Keratinocyte (primary cell): Measurements from ENCODE around the gene IRF4. TPM values are rescaled to one million over a fixed set of nuclear protein-coding genes. Genes with fewer than 3 reads are reported as not detected.

Source experiments
- DNase-seq: peaks from one replicate; pipeline ENCODE4 v3.0.0-alpha.2; 2011; ENCODE audit warnings: low read depth, missing footprints, low spot score
- FAIRE-seq: peaks from 2 replicates; lab custom pipeline; 2011; peaks lifted over from hg19 to GRCh38; lab: Jason Lieb, UNC
- H2AFZ ChIP-seq: 2 replicates; pipeline ENCODE4 v1.6.0; 2012; ENCODE audit warnings: low read length, control low read depth, inconsistent platforms; ENCODE audit not compliant: control insufficient read depth
- H3K27ac ChIP-seq: 2 replicates; pipeline ENCODE4 v1.5.1; 2011; ENCODE audit warnings: low read length; ENCODE audit not compliant: control insufficient read depth, insufficient read depth
- H3K27me3 ChIP-seq: 3 replicates; pipeline ENCODE4 v1.6.0; 2011; ENCODE audit warnings: low read length; ENCODE audit not compliant: control insufficient read depth, insufficient read depth; ENCODE audit errors: extremely low read depth
- H3K36me3 ChIP-seq, 2 experiments: 2 replicates in 1 of 2; 3 replicates in 1 of 2; pipeline ENCODE4 v1.5.1; 2011; ENCODE audit warnings: low read length in 2 of 2, mild to moderate bottlenecking in 1 of 2; ENCODE audit not compliant: control insufficient read depth in 2 of 2, insufficient read depth in 2 of 2; ENCODE audit errors: extremely low read depth in 1 of 2
- H3K4me1 ChIP-seq: 3 replicates; pipeline ENCODE4 v1.5.1; 2011; ENCODE audit warnings: low read length; ENCODE audit not compliant: control insufficient read depth, insufficient read depth; ENCODE audit errors: extremely low read depth
- H3K4me2 ChIP-seq: 3 replicates; pipeline ENCODE4 v1.6.0; 2011; ENCODE audit warnings: low read depth, low read length; ENCODE audit not compliant: control insufficient read depth, insufficient read depth; ENCODE audit errors: extremely low read depth
- H3K4me3 ChIP-seq, 3 experiments: fragments of 200-600 bp in 1 of 3; sonication (generic) in 1 of 3; 2 replicates in 2 of 3; 3 replicates in 1 of 3; pipeline ENCODE4 v1.5.1; 2011 to 2016; ENCODE audit warnings: low read length in 3 of 3, mild to moderate bottlenecking in 3 of 3, control low read depth in 2 of 3, inconsistent platforms in 1 of 3, low read depth in 1 of 3, mixed read lengths in 1 of 3, mixed run types in 1 of 3, moderate library complexity in 1 of 3; ENCODE audit not compliant: control insufficient read depth in 2 of 3, insufficient read depth in 2 of 3; ENCODE audit errors: extremely low read depth in 1 of 3
- H3K79me2 ChIP-seq: 2 replicates; pipeline ENCODE4 v1.6.0; 2012; ENCODE audit warnings: low read length; ENCODE audit not compliant: control insufficient read depth, insufficient read depth
- H3K9ac ChIP-seq: 3 replicates; pipeline ENCODE4 v1.6.0; 2011; ENCODE audit warnings: low read length; ENCODE audit not compliant: control insufficient read depth, insufficient read depth; ENCODE audit errors: extremely low read depth
- H3K9me1 ChIP-seq: 3 replicates; pipeline ENCODE4 v1.6.0; 2011; ENCODE audit warnings: low read length; ENCODE audit not compliant: control insufficient read depth, insufficient read depth; ENCODE audit errors: extremely low read depth
- H3K9me3 ChIP-seq: 2 replicates; pipeline ENCODE4 v1.5.1; 2012; ENCODE audit warnings: low read depth, low read length; ENCODE audit not compliant: control insufficient read depth
- H4K20me1 ChIP-seq: 3 replicates; pipeline ENCODE4 v1.6.0; 2011; ENCODE audit warnings: low read length; ENCODE audit not compliant: control insufficient read depth, insufficient read depth; ENCODE audit errors: extremely low read depth
- CTCF ChIP-seq, 3 experiments: IDR thresholded peaks in 1 of 3; conservative IDR thresholded peaks in 1 of 3; optimal IDR thresholded peaks in 1 of 3; 2 replicates in 2 of 3; 3 replicates in 1 of 3; pipeline versions ENCODE3 to v1.5.1; 2011; ENCODE audit warnings: low read length in 3 of 3, mild to moderate bottlenecking in 3 of 3, moderate library complexity in 2 of 3, control low read depth in 1 of 3, inconsistent platforms in 1 of 3; ENCODE audit not compliant: insufficient read depth in 2 of 3; ENCODE audit errors: extremely low read depth in 1 of 3
- EZH2 ChIP-seq: IDR thresholded peaks from one replicate; pipeline ENCODE4 v1.6.1; 2012; ENCODE audit warnings: inconsistent platforms, mild to moderate bottlenecking, low read length, moderate library complexity
- dilution Hi-C: fragments of 300-500 bp; cut with MboI; formaldehyde crosslinking; loops from one replicate; pipeline ENCODE4 v1.7.0; 2020; ENCODE audit warnings: low sequenced_read_pairs; ENCODE audit not compliant: extremely low pct_ligation_motif_present
- polyA plus RNA-seq, 5 experiments: library from polyadenylated mRNA; depleted of rRNA in 3 of 5; stranded (reverse) in 3 of 5; stranded (forward) in 1 of 5; unstranded in 1 of 5; fragments of >200 nt; gene quantifications; 1 replicate in 1 of 5; 2 replicates in 3 of 5; 3 replicates in 1 of 5; pipeline versions ENCODE4 v1.2.1 to v1.2.3, GENCODE V29; 2011 to 2012; ENCODE audit warnings: missing spikeins in 2 of 5, low read depth in 1 of 5, low replicate concordance in 1 of 5

The IRF4 gene
- polyA plus RNA-seq, 1 donor (not counting 4 experiments of a cell fraction or from before 2014, with no cell fraction given): 0.12 TPM

GRCh38 chr6:372336-372911 lies 19.1 kb upstream of the IRF4 start:
- H4K20me1 ChIP-seq: no peaks in the 10 kb centered on the region
- TF ChIP-seq EZH2 (no peak), CTCF (optimal IDR thresholded peaks at IDR 0.05 in 1 of 3, IDR thresholded peaks at IDR 0.05 in 1 of 3, conservative IDR thresholded peaks at IDR 0.05 in 1 of 3; ENCODE audit: extremely low read depth in 1 of 3, insufficient read depth in 2 of 3, low read length in 3 of 3) (no peak)
- dilution Hi-C loops: no loop called here
- no peak overlapping the region for H3K4me2 ChIP-seq
- no peaks in the 10 kb centered on the region for H3K36me3 ChIP-seq
- peaks cover 4% of the 10 kb centered on the region for H3K27me3 ChIP-seq
- no peak overlapping the region for H2AFZ ChIP-seq
- no peaks in the 10 kb centered on the region for H3K4me1 ChIP-seq
- H3K9me1 ChIP-seq: no peaks in the 10 kb centered on the region
- H3K9ac ChIP-seq: no peak overlapping the region
- H3K9me3 ChIP-seq: peaks cover 3% of the 10 kb centered on the region
- no peak for DNase-seq
- no peak overlapping the region for H3K27ac ChIP-seq
- no peaks in the 10 kb centered on the region for H3K79me2 ChIP-seq
- H3K4me3 ChIP-seq: no peak overlapping the region
- no peak for FAIRE-seq

- Histone ChIP-seq H3K9ac (no peak overlapping the region), H3K9me3 (peaks cover 3% of the 10 kb centered on the region), H3K27me3 (peaks cover 4% of the 10 kb centered on the region), H2AFZ (no peak overlapping the region), H4K20me1 (no peaks in the 10 kb centered on the region), H3K79me2 (no peaks in the 10 kb centered on the region), H3K9me1 (no peaks in the 10 kb centered on the region), H3K4me3 (no peak overlapping the region), H3K4me1 (no peaks in the 10 kb centered on the region), H3K36me3 (no peaks in the 10 kb centered on the region), H3K4me2 (no peak overlapping the region), H3K27ac (no peak overlapping the region)
- FAIRE-seq (no peak), DNase-seq (no peak)
- dilution Hi-C loops: no loop called here
- TF ChIP-seq CTCF (optimal IDR thresholded peaks at IDR 0.05 in 1 of 3, IDR thresholded peaks at IDR 0.05 in 1 of 3, conservative IDR thresholded peaks at IDR 0.05 in 1 of 3; ENCODE audit: extremely low read depth in 1 of 3, insufficient read depth in 2 of 3, low read length in 3 of 3): no peak
- no peak for TF ChIP-seq EZH2
Observed at GRCh38 chr6:373031-373430, 18.5 kb upstream of the IRF4 start.
